Prostate gland (tissue), 2 donors: ENCODE results near the gene PATZ1. TPM values are rescaled to one million over a fixed set of nuclear protein-coding genes. Genes with fewer than 3 reads are reported as not detected.

ENCODE experiments used
- DNase-seq: peaks from one replicate; pipeline ENCODE4 v3.0.0-alpha.2; 2019; ENCODE audit warnings: low spot score
- H3K27ac ChIP-seq, 2 donors: fragments of 200-600 bp; sonication (generic); 2 replicates each; pipeline ENCODE4 v1.5.1; 2017 to 2019
- H3K27me3 ChIP-seq: fragments of 200-600 bp; sonication (generic); replicated peaks from 2 replicates; pipeline ENCODE4 v1.5.1; 2019; ENCODE audit not compliant: insufficient read depth
- H3K36me3 ChIP-seq, 2 donors: fragments of 200-600 bp; sonication (generic); 1 replicate in 1 of 2; 2 replicates in 1 of 2; pipeline versions ENCODE4 v1.5.1 to v1.8.1; 2017 to 2019
- H3K4me1 ChIP-seq: fragments of 200-600 bp; sonication (generic); replicated peaks from 2 replicates; pipeline ENCODE4 v1.5.1; 2019
- H3K4me3 ChIP-seq, 2 donors: fragments of 200-600 bp; sonication (generic); 2 replicates each; pipeline ENCODE4 v1.5.1; 2017 to 2019
- H3K9me3 ChIP-seq: fragments of 200-600 bp; sonication (generic); 2 replicates; pipeline ENCODE4 v1.5.1; 2017
- POLR2A ChIP-seq: fragments of 450-650 bp; IDR thresholded peaks from one replicate; pipeline ENCODE4 v1.6.1; 2016; ENCODE audit warnings: antibody characterized with exemption, mild to moderate bottlenecking
- POLR2AphosphoS5 ChIP-seq: sonication (generic); formaldehyde crosslinking; IDR thresholded peaks from one replicate; pipeline ENCODE4 v1.6.1; 2017; ENCODE audit warnings: antibody characterized with exemption
- WGBS: methylation state at CpG from one replicate; pipeline ENCODE4 v1.1.5; 2018; 5-methylcytosine and 5-hydroxymethylcytosine counted together
- intact Hi-C: fragments of 100-400 bp; cut with DNase I; formaldehyde crosslinking; loops from one replicate; pipeline ENCODE4 v1.14.2; 2022
- total RNA-seq, 2 donors: library from RNA; depleted of rRNA; stranded (reverse); fragments of >200 nt; gene quantifications; one replicate each; pipeline ENCODE4 v1.1.0, GENCODE V29; 2016
- TF ChIP-seq, protein P1 (sequence below), 4 experiments: fragments of 200-600 bp in 2 of 4; fragments of 450-650 bp in 2 of 4; sonication (generic) in 2 of 4; IDR thresholded peaks; 1 replicate in 3 of 4; 2 replicates in 1 of 4; pipeline ENCODE4 v1.5.1; 2016 to 2019; ENCODE audit warnings: antibody characterized with exemption in 4 of 4, mild to moderate bottlenecking in 2 of 4, moderate library complexity in 2 of 4

PATZ1 gene
- total RNA-seq, 2 donors from 2014 or later, result 38.5 to 58.4 TPM

DNA sequence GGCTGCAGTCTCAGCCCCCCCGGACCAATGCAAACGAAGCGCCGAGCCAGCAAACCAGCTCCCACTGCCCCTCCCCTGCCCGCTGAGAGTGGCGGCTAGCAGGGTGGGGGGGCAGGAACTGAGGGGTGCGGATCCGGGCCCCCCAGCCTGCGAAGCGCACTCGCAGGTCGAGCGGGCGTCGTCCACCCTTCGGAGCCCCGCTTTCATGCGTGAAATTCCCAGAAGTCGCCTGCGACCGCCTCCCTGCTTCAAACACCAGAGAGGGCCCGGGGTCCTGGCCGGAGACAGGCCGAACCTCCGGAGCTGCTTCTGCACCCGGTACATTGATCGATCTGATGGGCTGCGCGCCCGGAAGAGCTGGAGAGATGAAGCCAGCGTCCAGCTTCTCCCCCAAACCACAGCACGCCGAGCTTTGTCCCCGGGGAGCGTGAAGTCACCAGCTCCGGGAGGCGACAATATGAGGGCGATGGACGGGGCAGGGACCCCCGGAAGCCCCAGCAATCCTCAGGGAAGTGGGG, 646 bp upstream of the PATZ1 start:
- Histone ChIP-seq H3K9me3 (no peaks in the 10 kb centered on the region), H3K27ac (peak overlapping the region; percentile 87 to 90), H3K4me1 (peaks cover 27% of the 10 kb centered on the region), H3K36me3 (no peaks in the 10 kb centered on the region), H3K4me3 (peak overlapping the region; percentile 49 to 59), H3K27me3 (no peaks in the 10 kb centered on the region)
- WGBS, result under 1% methylated on average over 34 of the region's 40 CpGs
- TF ChIP-seq, protein P1, sequence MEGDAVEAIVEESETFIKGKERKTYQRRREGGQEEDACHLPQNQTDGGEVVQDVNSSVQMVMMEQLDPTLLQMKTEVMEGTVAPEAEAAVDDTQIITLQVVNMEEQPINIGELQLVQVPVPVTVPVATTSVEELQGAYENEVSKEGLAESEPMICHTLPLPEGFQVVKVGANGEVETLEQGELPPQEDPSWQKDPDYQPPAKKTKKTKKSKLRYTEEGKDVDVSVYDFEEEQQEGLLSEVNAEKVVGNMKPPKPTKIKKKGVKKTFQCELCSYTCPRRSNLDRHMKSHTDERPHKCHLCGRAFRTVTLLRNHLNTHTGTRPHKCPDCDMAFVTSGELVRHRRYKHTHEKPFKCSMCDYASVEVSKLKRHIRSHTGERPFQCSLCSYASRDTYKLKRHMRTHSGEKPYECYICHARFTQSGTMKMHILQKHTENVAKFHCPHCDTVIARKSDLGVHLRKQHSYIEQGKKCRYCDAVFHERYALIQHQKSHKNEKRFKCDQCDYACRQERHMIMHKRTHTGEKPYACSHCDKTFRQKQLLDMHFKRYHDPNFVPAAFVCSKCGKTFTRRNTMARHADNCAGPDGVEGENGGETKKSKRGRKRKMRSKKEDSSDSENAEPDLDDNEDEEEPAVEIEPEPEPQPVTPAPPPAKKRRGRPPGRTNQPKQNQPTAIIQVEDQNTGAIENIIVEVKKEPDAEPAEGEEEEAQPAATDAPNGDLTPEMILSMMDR (IDR thresholded peaks at IDR 0.05), result no peak
- TF ChIP-seq POLR2AphosphoS5, result no peak
- no peak for TF ChIP-seq POLR2A
- peak; percentile 43 for DNase-seq
- intact Hi-C loops, result loop anchor here (2.0 kb wide), 1 partner anchor 52 kb away; the partner anchor contains the start of gene DRG1

DNA sequence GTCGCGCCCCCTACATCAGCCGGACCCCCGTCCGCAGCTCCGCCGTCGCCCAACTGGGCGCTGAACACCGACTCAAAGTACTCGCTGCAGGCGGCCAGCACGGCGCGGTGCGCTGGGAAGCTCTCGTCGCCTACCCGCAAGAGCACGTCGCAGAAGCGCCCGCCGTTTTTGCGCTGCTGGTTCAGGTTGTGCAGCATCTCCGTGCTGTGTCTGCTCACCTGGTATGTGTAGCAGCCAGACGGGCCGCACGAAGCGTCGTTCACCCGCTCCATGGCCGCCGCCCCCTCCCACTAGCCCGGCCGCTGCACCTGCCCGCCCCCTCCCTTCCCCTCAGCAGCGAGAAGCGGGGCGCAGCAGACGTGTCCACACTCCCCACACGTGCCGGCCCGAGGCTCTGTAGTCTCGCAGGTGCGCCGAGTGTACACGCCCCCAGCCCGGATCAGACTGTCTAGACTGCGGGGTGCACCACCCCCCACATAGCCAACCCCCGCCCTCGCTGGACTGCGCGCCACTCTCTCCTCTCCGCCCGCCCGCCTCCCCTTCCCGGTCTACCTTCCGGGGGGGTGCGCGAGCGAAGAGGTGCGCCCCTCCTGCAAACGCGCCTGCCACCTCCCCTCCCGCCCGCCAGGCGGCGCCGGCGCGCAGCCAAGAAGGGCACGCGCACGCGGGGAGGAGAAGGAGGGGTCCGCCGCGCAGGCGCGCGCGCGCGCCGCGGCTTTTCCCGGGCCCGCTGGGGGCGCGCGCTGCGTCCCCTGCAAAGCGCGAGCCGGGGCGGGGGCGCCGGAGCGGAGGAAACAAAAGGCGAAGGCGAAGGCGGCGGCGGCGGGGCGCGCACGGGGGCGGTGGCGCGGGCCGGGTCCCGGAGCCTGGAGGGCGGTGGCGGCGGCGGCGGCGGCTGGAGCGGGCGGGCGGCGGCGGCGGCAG, 553 bp downstream of the PATZ1 start:
- Histone ChIP-seq H3K4me1 (peaks cover 27% of the 10 kb centered on the region), H3K36me3 (peaks cover 0 to 3% of the 10 kb centered on the region in 2 donors), H3K27ac (peak overlapping the region; percentile 87 to 90), H3K9me3 (no peaks in the 10 kb centered on the region), H3K4me3 (peak overlapping the region; percentile 49 to 59), H3K27me3 (no peaks in the 10 kb centered on the region)
- DNase-seq, result peak; percentile 76
- peak; percentile 35 for TF ChIP-seq POLR2AphosphoS5
- TF ChIP-seq, protein P1 (IDR thresholded peaks at IDR 0.05), result peak; percentile 89 to 97 (median 96)
- peak; percentile 28 for TF ChIP-seq POLR2A
- intact Hi-C loops, result loop anchor here (2.0 kb wide), 1 partner anchor 53 kb away; the partner anchor contains the start of gene DRG1
- 1% methylated on average over 111 of the region's 126 CpGs for WGBS

DNA sequence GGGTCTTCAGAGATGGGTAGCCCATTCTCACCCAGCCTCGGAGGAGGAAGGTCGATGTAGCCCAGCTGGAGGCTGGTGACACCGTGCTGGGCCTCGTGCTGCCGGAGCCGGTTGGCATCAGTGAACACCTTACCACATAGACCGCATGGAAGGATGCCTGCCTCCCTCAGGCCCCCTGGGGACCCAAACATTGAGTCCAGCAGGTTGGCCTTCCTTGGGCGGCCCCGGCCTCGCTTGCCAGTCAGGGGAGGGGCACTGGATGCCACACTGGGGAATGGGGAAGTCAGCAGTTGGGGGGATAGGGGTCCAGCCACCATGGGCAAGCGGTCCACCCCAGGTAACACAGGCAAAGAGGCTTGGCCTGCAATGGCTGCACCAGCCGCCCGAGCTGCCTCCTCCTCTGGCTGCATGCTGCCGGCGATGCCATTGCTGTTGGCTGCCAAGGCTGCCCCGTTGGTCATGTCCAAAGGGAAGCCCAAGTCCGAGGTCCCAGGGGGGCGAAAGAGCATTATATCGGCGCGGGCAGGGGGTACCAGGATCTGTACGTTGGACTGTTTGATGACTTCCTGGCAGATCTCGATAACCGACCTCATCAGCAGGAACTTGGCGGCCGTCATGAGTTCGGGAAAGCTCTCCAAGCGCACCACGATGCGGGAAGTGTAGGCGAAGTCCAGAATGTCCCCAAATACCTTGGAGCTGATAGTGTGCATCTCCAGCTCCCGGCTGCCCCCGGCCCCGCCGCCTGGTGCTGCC, 1.4 kb downstream of the PATZ1 start:
- peak; percentile 65 for DNase-seq
- H3K36me3 ChIP-seq, result peaks cover 0 to 3% of the 10 kb centered on the region in 2 donors
- H3K27ac ChIP-seq, result peak overlapping the region; percentile 87 to 90
- peaks cover 27% of the 10 kb centered on the region for H3K4me1 ChIP-seq
- TF ChIP-seq, protein P1 (IDR thresholded peaks at IDR 0.05), result no peak
- TF ChIP-seq POLR2AphosphoS5 (no peak), POLR2A (no peak)
- intact Hi-C loops, result no loop called here
- no peaks in the 10 kb centered on the region for H3K9me3 ChIP-seq
- WGBS, result 17% methylated on average over 35 of the region's 35 CpGs
- peak overlapping the region; percentile 49 to 59 for H3K4me3 ChIP-seq
- no peaks in the 10 kb centered on the region for H3K27me3 ChIP-seq

DNA sequence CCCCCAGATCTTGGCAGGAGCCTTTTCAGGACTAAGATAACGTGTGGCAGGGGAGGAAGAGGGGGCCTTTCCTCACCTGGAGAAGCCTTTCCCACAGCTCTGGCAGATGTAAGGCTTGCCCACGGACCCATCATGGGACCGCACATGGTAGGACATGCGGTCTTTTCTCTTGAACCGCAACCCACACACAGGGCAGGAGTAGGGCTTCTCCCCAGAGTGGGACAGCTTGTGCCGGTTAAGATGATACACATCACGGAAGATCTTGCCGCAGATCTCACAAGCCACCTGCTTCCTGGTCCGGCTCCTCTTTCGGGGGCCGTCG, 1.9 kb downstream of the PATZ1 start:
- intact Hi-C loops, result no loop called here
- Histone ChIP-seq H3K36me3 (peaks cover 0 to 3% of the 10 kb centered on the region in 2 donors), H3K27ac (peak overlapping the region; percentile 87 to 90), H3K9me3 (no peaks in the 10 kb centered on the region), H3K27me3 (no peaks in the 10 kb centered on the region), H3K4me3 (peak overlapping the region; percentile 18 to 59), H3K4me1 (peaks cover 27% of the 10 kb centered on the region)
- no peak for DNase-seq
- TF ChIP-seq POLR2AphosphoS5 (no peak), POLR2A (no peak)
- TF ChIP-seq, protein P1 (IDR thresholded peaks at IDR 0.05), result no peak
- WGBS, result 29% methylated on average over 12 of the region's 12 CpGs
